Measurements from ENCODE around the gene IDI2.
A peak's percentile ranks its signal among the peaks of the same experiment; 100 is the strongest.

Gene IDI2

DNA sequence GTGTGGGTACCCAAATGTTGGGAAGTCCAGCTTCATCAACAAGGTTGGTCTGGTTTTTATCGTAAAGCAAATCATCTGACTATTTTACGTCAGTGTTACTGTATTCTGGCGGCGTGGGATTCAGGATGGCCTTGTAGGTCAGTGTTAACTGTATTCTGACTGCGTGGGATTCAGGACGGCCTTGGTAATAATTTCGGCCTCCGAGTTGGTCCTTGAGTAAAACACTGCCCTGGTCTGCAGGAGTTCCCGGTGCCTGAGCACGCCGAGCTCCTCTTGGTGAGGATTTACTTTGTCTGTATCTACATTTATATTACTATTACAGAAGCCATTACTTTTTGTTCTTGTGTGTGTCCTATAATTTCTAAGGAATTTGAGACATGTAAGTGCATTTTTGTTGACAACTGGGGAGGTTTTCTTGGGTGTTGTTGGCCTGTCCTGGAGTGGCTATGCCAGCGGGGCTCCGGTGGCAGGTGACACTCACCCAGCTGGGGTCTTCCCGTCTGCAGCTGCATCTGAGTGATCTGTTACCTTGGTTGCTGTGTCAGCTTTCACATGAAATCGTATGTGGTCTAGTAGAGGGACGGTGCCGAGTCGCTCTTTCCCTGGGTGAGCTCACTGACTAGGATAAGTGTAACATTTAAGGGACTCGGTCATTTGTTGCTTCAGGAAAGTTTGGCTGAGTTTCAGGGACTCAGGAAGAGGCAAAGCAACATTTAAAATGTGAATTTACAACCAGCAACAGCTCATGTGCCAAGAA lies 28.2 kb downstream of the IDI2 start:
- peaks cover 97% of the 10 kb centered on the region for H3K36me3 ChIP-seq (ENCODE audit: insufficient read depth, low read length)
- no peak overlapping the region for H3K9ac ChIP-seq (ENCODE audit: low read depth, low read length)
- H3K9me3 ChIP-seq (ENCODE audit: insufficient read depth, low read length, severe bottlenecking): peaks cover 2% of the 10 kb centered on the region
- DNase-seq (no peak), ATAC-seq (ENCODE audit: insufficient read depth, low read depth) (no peak)
- no peak overlapping the region for H3K4me2 ChIP-seq (ENCODE audit: insufficient read depth, low read length)
- H3K27ac ChIP-seq (ENCODE audit: low read length): no peak overlapping the region
- H3K4me1 ChIP-seq (ENCODE audit: insufficient read depth, low read length): no peaks in the 10 kb centered on the region
- no peak for TF ChIP-seq EZH2 (IDR thresholded peaks at IDR 0.05; ENCODE audit: borderline replicate concordance, low read depth, low read length, severe bottlenecking)
- no peak for TF ChIP-seq CTCF (IDR thresholded peaks at IDR 0.05; ENCODE audit: borderline replicate concordance, extremely low read depth, low read length, poor library complexity, severe bottlenecking)
- no peaks in the 10 kb centered on the region for H3K27me3 ChIP-seq (ENCODE audit: insufficient read depth, low read length, poor library complexity)
- H3K4me3 ChIP-seq (ENCODE audit: low read depth in 1 of 2, low read length in 2 of 2): no peak overlapping the region
- peaks cover 71% of the 10 kb centered on the region for H3K79me2 ChIP-seq (ENCODE audit: insufficient read depth, low read length)
- no peak overlapping the region for H2AFZ ChIP-seq (ENCODE audit: low read depth, low read length)
- H4K20me1 ChIP-seq (ENCODE audit: insufficient read depth, low read length): peaks cover 26% of the 10 kb centered on the region

- Histone ChIP-seq H3K4me3 (ENCODE audit: low read depth in 1 of 2, low read length in 2 of 2) (no peak overlapping the region), H3K9me3 (ENCODE audit: insufficient read depth, low read length, severe bottlenecking) (no peaks in the 10 kb centered on the region), H2AFZ (ENCODE audit: low read depth, low read length) (no peak overlapping the region), H3K4me1 (ENCODE audit: insufficient read depth, low read length) (peaks cover 2% of the 10 kb centered on the region), H3K27ac (ENCODE audit: low read length) (no peak overlapping the region), H3K79me2 (ENCODE audit: insufficient read depth, low read length) (peaks cover 70% of the 10 kb centered on the region), H3K4me2 (ENCODE audit: insufficient read depth, low read length) (no peak overlapping the region), H3K36me3 (ENCODE audit: insufficient read depth, low read length) (peaks cover 86% of the 10 kb centered on the region), H3K27me3 (ENCODE audit: insufficient read depth, low read length, poor library complexity) (no peaks in the 10 kb centered on the region), H3K9ac (ENCODE audit: low read depth, low read length) (no peak overlapping the region), H4K20me1 (ENCODE audit: insufficient read depth, low read length) (peaks cover 32% of the 10 kb centered on the region)
- ATAC-seq (ENCODE audit: insufficient read depth, low read depth): no peak
- no peak for TF ChIP-seq EZH2 (IDR thresholded peaks at IDR 0.05; ENCODE audit: borderline replicate concordance, low read depth, low read length, severe bottlenecking)
- TF ChIP-seq CTCF (IDR thresholded peaks at IDR 0.05; ENCODE audit: borderline replicate concordance, extremely low read depth, low read length, poor library complexity, severe bottlenecking): no peak
- no peak for DNase-seq
These were observed 29.6 kb downstream of the IDI2 start for GRCh38 chr10:996031-996430.

DNA sequence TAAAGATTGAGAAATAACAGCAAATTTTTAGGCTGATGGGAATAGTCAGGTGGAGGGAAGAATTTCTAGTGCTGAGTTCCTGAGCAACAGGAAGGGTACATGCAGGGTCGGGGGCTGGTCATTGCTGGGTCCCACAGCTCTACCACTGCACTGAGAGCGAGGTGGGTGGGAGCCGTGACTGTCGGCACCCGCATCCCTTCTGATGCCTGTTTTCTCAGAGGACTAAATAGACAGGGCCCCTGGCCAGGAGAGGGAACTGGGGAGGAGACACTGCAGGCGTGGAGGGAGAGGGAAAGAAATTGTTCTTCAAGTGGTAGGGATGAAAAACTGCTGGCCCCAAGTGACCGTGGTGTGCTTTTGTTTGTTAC lies 30.1 kb downstream of the IDI2 start:
- Histone ChIP-seq H3K79me2 (ENCODE audit: insufficient read depth, low read length) (peaks cover 71% of the 10 kb centered on the region), H2AFZ (ENCODE audit: low read depth, low read length) (no peak overlapping the region), H3K36me3 (ENCODE audit: insufficient read depth, low read length) (peaks cover 86% of the 10 kb centered on the region), H3K4me2 (ENCODE audit: insufficient read depth, low read length) (no peak overlapping the region), H4K20me1 (ENCODE audit: insufficient read depth, low read length) (peaks cover 37% of the 10 kb centered on the region), H3K4me1 (ENCODE audit: insufficient read depth, low read length) (peaks cover 7% of the 10 kb centered on the region), H3K27me3 (ENCODE audit: insufficient read depth, low read length, poor library complexity) (no peaks in the 10 kb centered on the region), H3K27ac (ENCODE audit: low read length) (no peak overlapping the region), H3K9ac (ENCODE audit: low read depth, low read length) (no peak overlapping the region), H3K9me3 (ENCODE audit: insufficient read depth, low read length, severe bottlenecking) (no peaks in the 10 kb centered on the region), H3K4me3 (ENCODE audit: low read depth in 1 of 2, low read length in 2 of 2) (no peak overlapping the region)
- TF ChIP-seq EZH2 (IDR thresholded peaks at IDR 0.05; ENCODE audit: borderline replicate concordance, low read depth, low read length, severe bottlenecking) (no peak), CTCF (IDR thresholded peaks at IDR 0.05; ENCODE audit: borderline replicate concordance, extremely low read depth, low read length, poor library complexity, severe bottlenecking) (no peak)
- ATAC-seq (ENCODE audit: insufficient read depth, low read depth): peak; percentile 36; the same call in 1 of the 3 replicates
- DNase-seq: no peak

All from DND-41 (cell line).